ENCODE data around the gene CEP95. TPM values are rescaled to one million over a fixed set of nuclear protein-coding genes. Genes with fewer than 3 reads are reported as not detected.

CEP95 gene
- total RNA-seq, 2 experiments from 2014 or later = 40.5 to 42.8 TPM

DNA sequence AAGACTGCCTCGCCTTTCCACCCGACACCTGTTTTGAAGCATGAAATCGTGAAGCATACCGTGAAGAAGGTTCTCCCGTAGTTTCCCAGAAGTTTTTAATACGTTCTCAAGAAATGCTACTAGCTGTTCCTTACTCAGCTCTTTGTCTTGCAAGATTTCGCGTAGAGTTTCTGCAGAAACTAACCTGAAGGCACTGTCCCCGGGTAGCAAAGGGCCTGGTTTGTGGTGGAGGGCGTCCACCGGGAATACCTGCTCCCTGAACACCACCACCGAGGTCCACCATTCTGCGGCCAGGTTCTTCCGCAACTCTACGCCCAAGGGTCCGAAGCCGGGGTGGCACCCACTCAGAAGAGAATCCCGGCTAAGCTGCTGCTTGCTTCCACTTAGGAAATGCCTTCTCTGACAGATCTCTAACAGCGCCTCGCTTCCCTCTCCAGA is 10.4 kb upstream of the CEP95 start:
- ChIA-PET CTCF (interaction anchor here (0.7 to 2.1 kb wide), 11 partner anchors 9 to 153 kb away, joined by 3 to 20 read pairs (median 4); no protein-coding TSS in a partner anchor), POLR2A (interaction anchor here (0.5 to 5.2 kb wide), 6 partner anchors 10 to 215 kb away, joined by 3 to 111 read pairs (median 4); partner anchors contain the start of genes CEP95 and DDX5)
- no peaks in the 10 kb centered on the region for H3K9me3 Mint-ChIP-seq (ENCODE audit: low read depth)
- ATAC-seq (no peak), DNase-seq (no peak)
- peaks cover 58% of the 10 kb centered on the region for H3K36me3 Mint-ChIP-seq (ENCODE audit: low read depth)
- H3K4me3 Mint-ChIP-seq = peak overlapping the region; percentile 98
- no peaks in the 10 kb centered on the region for H3K27me3 Mint-ChIP-seq
- H3K4me1 Mint-ChIP-seq = peaks cover 63% of the 10 kb centered on the region
- peak overlapping the region; percentile 98 for H3K27ac Mint-ChIP-seq
- intact Hi-C loops (cut with DNase I, micrococcal nuclease) = loop anchor here (2.0 to 10.0 kb wide), 6 partner anchors 84 to 476 kb away; partner anchors contain the start of gene ICAM2 (in 1 of the 2)

DNA sequence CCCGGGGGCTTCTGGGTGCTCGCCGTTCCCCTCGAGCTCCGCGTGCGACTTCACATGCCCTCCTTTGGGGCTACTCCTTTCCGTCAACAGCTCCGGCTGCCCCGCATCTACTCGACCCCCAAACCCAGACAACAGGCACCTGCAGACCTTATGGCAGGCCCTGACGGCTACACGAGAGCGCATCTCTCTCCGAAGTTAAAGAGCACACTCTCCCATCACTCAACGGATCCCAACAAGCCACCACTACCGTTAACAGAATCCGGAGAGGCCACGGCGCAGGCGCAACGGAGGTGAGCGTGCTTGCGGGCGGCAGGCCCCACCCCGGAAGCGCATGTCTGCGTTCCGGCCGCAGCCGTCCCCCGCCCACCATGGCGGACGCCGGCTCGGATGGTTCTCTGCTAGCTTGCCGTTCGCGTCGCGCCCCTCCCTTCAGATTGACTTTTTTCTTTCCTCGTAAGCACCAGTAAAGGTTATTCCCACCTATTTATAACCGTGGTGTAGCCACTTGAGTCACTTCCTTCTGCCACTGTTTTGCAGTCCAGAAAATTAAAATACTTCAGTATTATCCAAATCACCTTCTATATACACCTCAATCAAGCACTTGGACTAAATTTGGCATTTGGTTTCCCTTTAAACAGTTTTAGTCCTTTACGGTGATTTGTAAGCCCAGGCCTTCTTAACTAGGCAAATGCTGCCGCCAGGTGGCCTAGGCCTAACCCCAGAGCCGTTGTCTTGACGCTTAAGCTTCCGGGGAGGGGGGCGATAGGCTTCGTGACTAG is 9.8 kb upstream of the CEP95 start, which contains the start of gene POLG2:
Gene POLG2 (minus strand): TSS at position 269 of the 779 bp plus-strand sequence. CDS start 86 bp downstream, at position 183.
- H3K9me3 Mint-ChIP-seq (ENCODE audit: low read depth) = no peaks in the 10 kb centered on the region
- H3K27me3 Mint-ChIP-seq = no peaks in the 10 kb centered on the region
- ATAC-seq = peak; percentile 86
- H3K4me1 Mint-ChIP-seq = peaks cover 68% of the 10 kb centered on the region
- H3K36me3 Mint-ChIP-seq (ENCODE audit: low read depth) = peaks cover 60% of the 10 kb centered on the region
- CTCF ChIA-PET = interaction anchor here (0.7 to 2.1 kb wide), 13 partner anchors 8 to 160 kb away, joined by 3 to 20 read pairs (median 4); partner anchors contain the start of gene CEP95
- DNase-seq = peak; percentile 97
- POLR2A ChIA-PET = interaction anchor here (0.5 to 5.2 kb wide), 6 partner anchors 9 to 215 kb away, joined by 3 to 111 read pairs (median 4); partner anchors contain the start of genes CEP95 and DDX5
- intact Hi-C loops (cut with DNase I, micrococcal nuclease) = loop anchor here (1.0 to 10.0 kb wide), 9 partner anchors 9 to 476 kb away; partner anchors contain the start of genes CEP95 (in 2 of the 2), DDX5 (in 2 of the 2), ICAM2 (in 1 of the 2) and SMURF2 (in 1 of the 2)
- H3K27ac Mint-ChIP-seq = peak within 1 kb of the TSS; percentile 98
- peak within 1 kb of the TSS; percentile 98 for H3K4me3 Mint-ChIP-seq

DNA sequence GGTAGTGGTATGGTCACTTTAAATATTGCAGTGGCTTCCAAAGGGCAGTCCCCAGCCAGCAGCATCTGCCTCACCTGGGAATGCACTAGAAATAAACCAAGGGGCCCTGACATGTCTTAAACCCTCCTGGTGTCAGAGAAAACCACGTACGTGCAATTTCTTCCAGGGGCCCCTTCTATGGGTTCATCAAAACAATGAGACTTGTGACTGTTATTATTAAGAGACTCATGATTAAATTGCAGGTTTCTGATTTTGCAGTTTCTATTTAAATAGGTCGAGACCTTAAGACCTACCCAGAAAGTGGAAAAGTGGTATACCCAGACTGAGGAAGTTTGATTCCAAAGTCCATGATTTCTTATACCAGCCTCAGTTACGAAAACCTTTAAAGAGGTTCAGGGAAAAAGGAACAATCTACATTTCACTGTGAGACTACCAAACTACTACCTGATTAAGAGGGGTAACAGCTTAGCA is 9.2 kb upstream of the CEP95 start:
- ChIA-PET POLR2A (interaction anchor here (0.9 to 5.2 kb wide), 3 partner anchors 9 to 77 kb away, joined by 3 to 111 read pairs (median 4); partner anchors contain the start of genes CEP95 and DDX5), CTCF (interaction anchor here (0.7 to 2.1 kb wide), 7 partner anchors 7 to 159 kb away, joined by 3 to 20 read pairs (median 5); partner anchors contain the start of gene CEP95)
- Mint-ChIP-seq H3K27ac (peak overlapping the region; percentile 98), H3K4me1 (peaks cover 70% of the 10 kb centered on the region), H3K27me3 (no peaks in the 10 kb centered on the region), H3K36me3 (ENCODE audit: low read depth) (peaks cover 64% of the 10 kb centered on the region), H3K9me3 (ENCODE audit: low read depth) (no peaks in the 10 kb centered on the region), H3K4me3 (peak overlapping the region; percentile 98)
- intact Hi-C loops (cut with DNase I, micrococcal nuclease) = loop anchor here (1.0 to 10.0 kb wide), 9 partner anchors 9 to 477 kb away; partner anchors contain the start of genes CEP95 (in 2 of the 2), DDX5 (in 2 of the 2), ICAM2 (in 1 of the 2) and SMURF2 (in 1 of the 2)
- DNase-seq (no peak), ATAC-seq (peak; percentile 36)

DNA sequence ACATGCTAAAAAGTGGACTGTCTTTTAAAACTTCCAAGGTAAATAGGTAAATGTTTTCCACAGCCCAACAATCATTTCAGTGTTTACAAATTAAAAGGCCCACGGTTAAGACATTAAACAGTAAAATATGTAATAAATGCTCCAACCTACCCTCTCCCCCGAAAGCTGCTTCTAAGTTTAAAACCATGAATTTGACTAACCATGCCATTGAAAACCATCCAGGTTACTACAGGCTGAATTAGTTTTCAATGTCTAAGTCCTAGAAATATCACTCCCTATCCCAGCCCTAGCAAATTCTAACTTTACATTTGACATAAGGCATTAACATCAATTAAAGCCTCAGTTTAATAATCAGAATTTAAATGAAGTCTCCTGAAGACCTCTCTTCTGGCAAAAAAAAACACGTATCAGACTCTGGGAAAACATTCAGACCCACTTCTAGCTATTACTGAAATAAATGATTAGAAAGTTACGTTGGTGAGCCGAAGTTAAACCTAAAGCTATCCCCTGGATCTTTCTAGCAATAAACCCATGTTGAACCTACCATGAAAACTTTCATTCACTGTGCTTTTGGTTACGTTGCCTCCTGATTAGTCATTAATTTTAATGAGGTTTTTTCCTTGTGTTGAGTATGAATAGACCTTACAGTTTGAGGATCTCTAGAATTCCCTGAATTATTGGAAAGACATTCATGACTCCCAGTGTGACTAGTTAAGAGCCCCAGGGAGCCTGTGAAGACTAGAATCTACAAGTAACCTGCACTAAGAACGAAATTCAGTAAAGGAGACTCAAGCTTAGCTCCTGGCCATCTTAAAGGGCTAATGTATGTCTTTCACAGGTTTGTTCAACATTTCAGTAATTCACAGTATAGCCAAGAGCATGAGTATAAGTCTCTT is 8.2 kb upstream of the CEP95 start:
- POLR2A ChIA-PET = interaction anchor here (0.7 to 5.2 kb wide), 6 partner anchors 8 to 476 kb away, joined by 3 to 111 read pairs (median 4); partner anchors contain the start of genes CEP95 and DDX5
- DNase-seq (no peak), ATAC-seq (no peak)
- Mint-ChIP-seq H3K9me3 (ENCODE audit: low read depth) (no peaks in the 10 kb centered on the region), H3K4me1 (peaks cover 75% of the 10 kb centered on the region), H3K4me3 (peak overlapping the region; percentile 44), H3K27me3 (no peaks in the 10 kb centered on the region), H3K36me3 (ENCODE audit: low read depth) (peaks cover 69% of the 10 kb centered on the region), H3K27ac (peak overlapping the region; percentile 98)
- CTCF ChIA-PET = interaction anchor here (0.7 to 1.8 kb wide), 6 partner anchors 8 to 279 kb away, joined by 3 to 5 read pairs (median 3); partner anchors contain the start of gene CEP95
- intact Hi-C loops (cut with DNase I, micrococcal nuclease) = loop anchor here in 1 of 2 experiments (5.0 to 10.0 kb wide), 2 partner anchors 106 to 351 kb away; no protein-coding TSS in a partner anchor

DNA sequence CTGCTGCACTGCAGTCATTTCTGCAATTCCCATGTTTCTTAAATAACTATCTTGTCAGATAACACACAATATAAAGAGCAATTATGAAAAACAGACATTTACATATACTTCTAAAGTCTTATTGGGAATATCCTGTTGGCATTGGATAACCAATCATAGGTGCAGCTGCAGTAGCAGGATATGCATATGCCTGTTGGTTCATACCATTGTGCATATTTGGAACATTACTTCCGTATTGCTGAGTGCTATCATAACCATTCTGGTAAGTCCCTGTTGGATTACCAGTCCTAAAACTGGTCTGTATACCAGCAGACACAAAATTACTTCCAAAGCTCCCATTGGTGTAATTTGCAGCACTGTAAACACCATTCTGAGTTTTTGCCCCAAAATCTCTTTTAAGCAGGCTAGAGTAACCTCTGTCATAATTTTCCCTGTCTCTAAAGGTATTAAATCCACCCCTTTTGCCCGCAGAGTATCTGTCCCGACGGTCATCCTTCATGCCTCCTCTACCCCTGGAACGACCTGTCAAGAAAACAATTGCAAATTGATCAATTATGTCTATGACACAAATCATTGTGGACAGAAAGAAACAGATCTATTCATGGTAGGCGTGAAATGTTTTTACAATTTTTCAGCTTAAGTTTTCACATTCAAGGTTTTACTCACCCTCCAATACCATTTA is 6.8 kb upstream of the CEP95 start:
- intact Hi-C loops (cut with DNase I, micrococcal nuclease) = loop anchor here in 1 of 2 experiments (5.0 to 10.0 kb wide), 2 partner anchors 105 to 353 kb away; no protein-coding TSS in a partner anchor
- H3K4me3 Mint-ChIP-seq = no peak overlapping the region
- DNase-seq = no peak
- H3K4me1 Mint-ChIP-seq = peaks cover 76% of the 10 kb centered on the region
- ATAC-seq = no peak
- H3K36me3 Mint-ChIP-seq (ENCODE audit: low read depth) = peaks cover 73% of the 10 kb centered on the region
- no peaks in the 10 kb centered on the region for H3K9me3 Mint-ChIP-seq (ENCODE audit: low read depth)
- ChIA-PET POLR2A (interaction anchor here (0.6 to 0.7 kb wide), 3 partner anchors 26 to 550 kb away, joined by 3 to 10 read pairs (median 3); partner anchors contain the start of gene ICAM2), CTCF (interaction anchor here (0.5 to 1.3 kb wide), 3 partner anchors 9 to 278 kb away, joined by 3 read pairs; no protein-coding TSS in a partner anchor)
- no peaks in the 10 kb centered on the region for H3K27me3 Mint-ChIP-seq
- H3K27ac Mint-ChIP-seq = peak overlapping the region; percentile 75

DNA sequence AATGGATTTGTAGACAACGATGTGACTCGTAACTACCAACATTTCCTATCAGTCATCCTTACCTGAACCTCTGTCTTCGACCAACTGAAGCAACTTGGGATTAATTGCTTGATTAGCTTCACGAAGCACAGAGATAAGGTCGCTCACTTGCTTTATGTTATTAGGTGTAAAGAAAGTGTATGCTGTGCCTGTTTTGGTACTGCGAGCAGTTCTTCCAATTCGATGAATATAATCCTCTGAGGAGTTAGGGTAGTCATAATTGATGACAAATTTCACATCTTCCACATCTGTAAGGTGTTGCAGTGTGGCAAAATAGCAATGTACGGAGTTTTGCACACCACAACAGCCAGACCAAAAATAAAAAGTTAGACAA is 6.3 kb upstream of the CEP95 start:
- intact Hi-C loops (cut with DNase I, micrococcal nuclease) = no loop called here
- Mint-ChIP-seq H3K27ac (peak overlapping the region; percentile 75), H3K36me3 (ENCODE audit: low read depth) (peaks cover 77% of the 10 kb centered on the region), H3K4me3 (no peak overlapping the region), H3K4me1 (peaks cover 76% of the 10 kb centered on the region), H3K9me3 (ENCODE audit: low read depth) (no peaks in the 10 kb centered on the region), H3K27me3 (no peaks in the 10 kb centered on the region)
- no peak for DNase-seq
- no peak for ATAC-seq
- ChIA-PET POLR2A (interaction anchor here (0.7 kb wide), 1 partner anchor 480 kb away, joined by 10 read pairs; the partner anchor contains the start of gene ICAM2), CTCF (no interaction called here)

DNA sequence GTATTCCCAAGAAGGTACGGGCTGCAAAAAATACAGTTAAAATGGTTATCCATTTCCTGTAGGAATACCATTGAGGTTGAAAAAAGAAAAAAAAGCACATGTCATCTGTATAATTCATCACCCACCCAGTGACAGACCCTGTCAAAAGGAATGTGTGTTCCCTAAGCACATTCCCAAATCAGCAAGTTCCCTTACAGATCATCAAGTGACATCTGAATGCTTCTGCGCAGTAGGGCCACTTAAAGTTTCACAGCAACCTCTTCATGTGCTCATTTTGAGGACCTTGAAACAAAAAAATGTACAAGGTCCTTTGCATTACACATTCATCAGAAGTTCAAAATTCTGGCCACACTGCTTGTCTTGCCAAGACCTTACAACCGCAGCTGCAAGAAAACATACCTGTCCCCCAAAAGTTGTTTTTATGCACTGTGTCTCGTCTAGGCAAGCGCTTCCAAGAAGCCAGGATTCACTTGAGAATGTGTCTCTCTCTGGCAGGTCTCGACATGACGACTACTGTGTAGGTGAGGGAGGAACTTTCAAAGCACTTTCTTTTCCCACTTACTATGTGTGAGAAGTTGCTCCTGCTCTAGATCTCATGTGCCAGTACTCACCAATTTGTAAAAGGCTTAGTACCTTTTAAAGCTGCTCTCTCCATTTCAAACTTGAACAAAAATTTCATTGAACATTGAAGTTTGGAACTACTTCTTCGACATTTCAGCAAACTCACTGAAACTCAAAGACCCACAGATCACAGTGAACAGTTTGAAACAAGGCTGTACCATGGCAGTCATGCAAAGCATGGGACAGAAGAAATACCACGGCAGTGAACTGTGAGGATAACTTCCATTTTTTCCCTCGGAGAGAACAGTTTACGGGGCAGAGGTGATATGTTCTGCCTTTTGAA is 5.7 kb upstream of the CEP95 start:
- no peaks in the 10 kb centered on the region for H3K9me3 Mint-ChIP-seq (ENCODE audit: low read depth)
- intact Hi-C loops (cut with DNase I, micrococcal nuclease) = no loop called here
- no peak overlapping the region for H3K4me3 Mint-ChIP-seq
- peaks cover 82% of the 10 kb centered on the region for H3K36me3 Mint-ChIP-seq (ENCODE audit: low read depth)
- no peak for ATAC-seq
- peak overlapping the region; percentile 75 for H3K27ac Mint-ChIP-seq
- no peak for DNase-seq
- ChIA-PET CTCF (no interaction called here), POLR2A (interaction anchor here (0.6 to 0.7 kb wide), 2 partner anchors 135 to 150 kb away, joined by 3 to 4 read pairs; no protein-coding TSS in a partner anchor)
- no peaks in the 10 kb centered on the region for H3K27me3 Mint-ChIP-seq
- peaks cover 74% of the 10 kb centered on the region for H3K4me1 Mint-ChIP-seq

DNA sequence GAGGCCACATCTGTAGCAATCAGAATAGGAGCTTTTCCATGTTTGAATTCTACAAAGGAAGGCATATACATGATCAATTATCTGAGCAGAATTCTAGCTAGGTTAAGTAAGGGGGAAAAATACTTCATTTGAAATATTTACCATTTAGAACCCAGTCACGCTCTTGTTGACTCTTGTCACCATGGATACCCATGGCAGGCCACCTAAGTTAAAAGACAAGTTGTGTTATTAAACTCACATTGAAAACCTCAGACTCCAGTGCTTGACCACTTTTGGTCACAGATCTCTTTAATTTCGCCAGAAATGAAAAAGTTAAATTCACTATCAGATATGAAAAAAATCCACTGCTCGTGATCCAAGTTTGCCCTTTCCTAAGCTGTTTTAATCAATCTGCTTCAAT is 4.8 kb upstream of the CEP95 start:
- peaks cover 81% of the 10 kb centered on the region for H3K36me3 Mint-ChIP-seq (ENCODE audit: low read depth)
- intact Hi-C loops (cut with DNase I, micrococcal nuclease) = no loop called here
- no peaks in the 10 kb centered on the region for H3K9me3 Mint-ChIP-seq (ENCODE audit: low read depth)
- peaks cover 73% of the 10 kb centered on the region for H3K4me1 Mint-ChIP-seq
- CTCF ChIA-PET = interaction anchor here (0.8 to 1.6 kb wide), 3 partner anchors 9 to 61 kb away, joined by 4 to 5 read pairs (median 5); no protein-coding TSS in a partner anchor
- no peak overlapping the region for H3K4me3 Mint-ChIP-seq
- peak overlapping the region; percentile 75 for H3K27ac Mint-ChIP-seq
- ATAC-seq = no peak
- H3K27me3 Mint-ChIP-seq = no peaks in the 10 kb centered on the region
- POLR2A ChIA-PET = interaction anchor here (0.7 to 0.8 kb wide), 2 partner anchors 36 to 121 kb away, joined by 3 read pairs; no protein-coding TSS in a partner anchor
- no peak for DNase-seq

DNA sequence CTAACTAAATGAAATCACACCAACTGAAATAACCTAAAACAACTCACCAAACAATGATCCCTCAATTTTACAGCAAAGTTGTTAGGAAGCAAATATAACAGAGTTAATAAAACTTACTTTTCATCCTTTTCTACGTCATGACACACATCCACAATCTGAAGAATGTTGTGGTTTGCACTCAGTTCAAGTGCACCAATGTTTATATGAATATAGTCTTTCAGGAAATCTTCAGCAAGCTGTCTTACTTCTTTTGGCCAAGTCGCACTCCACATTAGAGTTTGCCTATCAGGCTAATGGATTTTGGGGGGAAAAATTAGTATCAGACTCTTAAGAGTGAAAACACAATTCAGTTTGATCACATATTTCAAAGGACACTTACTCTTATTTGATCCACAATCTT is 4.0 kb upstream of the CEP95 start:
- H3K4me3 Mint-ChIP-seq = peak overlapping the region; percentile 22
- no peak for ATAC-seq

More for the DNA sequence above, 4.0 kb upstream of the CEP95 start:
- ChIA-PET POLR2A (interaction anchor here (0.7 to 0.8 kb wide), 2 partner anchors 35 to 120 kb away, joined by 3 read pairs; no protein-coding TSS in a partner anchor), CTCF (interaction anchor here (0.8 to 1.6 kb wide), 4 partner anchors 8 to 60 kb away, joined by 3 to 5 read pairs (median 4); no protein-coding TSS in a partner anchor)
- Mint-ChIP-seq H3K27ac (peak overlapping the region; percentile 75), H3K4me1 (peaks cover 72% of the 10 kb centered on the region), H3K27me3 (no peaks in the 10 kb centered on the region), H3K9me3 (ENCODE audit: low read depth) (no peaks in the 10 kb centered on the region), H3K36me3 (ENCODE audit: low read depth) (peaks cover 79% of the 10 kb centered on the region)
- no peak for DNase-seq
- intact Hi-C loops (cut with DNase I, micrococcal nuclease) = no loop called here

All from activated CD4-positive, alpha-beta T cell treated with anti-CD3 and anti-CD28 coated beads for 36 hours (primary cell).